GM12801 (cell line): ENCODE results near the gene NRXN3.

Source experiments
- CTCF ChIP-seq: IDR thresholded peaks from one replicate; pipeline ENCODE4 v1.5.1; 2011; ENCODE audit warnings: control low read depth; ENCODE audit not compliant: insufficient read length; ENCODE audit errors: extremely low read depth

The NRXN3 gene

DNA sequence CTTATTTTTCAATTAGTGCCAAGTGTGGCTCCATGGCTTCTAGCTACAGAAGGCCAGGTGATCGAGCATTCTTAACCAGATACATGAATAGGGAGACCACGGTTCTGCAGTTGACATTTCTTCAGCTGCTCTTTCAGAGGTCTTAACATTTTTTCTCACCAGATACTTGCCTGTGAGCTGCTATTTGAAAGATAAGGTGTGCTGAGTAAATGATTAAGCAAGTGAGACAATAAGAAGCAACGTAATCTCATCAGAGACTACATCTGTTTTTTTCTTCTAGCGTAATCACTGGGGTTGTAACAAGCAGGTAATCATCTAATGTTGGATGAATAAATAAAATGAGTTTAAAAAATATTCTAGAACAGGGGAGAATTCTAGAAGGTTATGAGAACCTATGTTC is 1128.2 kb downstream of the NRXN3 start:
- no peak for TF ChIP-seq CTCF

DNA sequence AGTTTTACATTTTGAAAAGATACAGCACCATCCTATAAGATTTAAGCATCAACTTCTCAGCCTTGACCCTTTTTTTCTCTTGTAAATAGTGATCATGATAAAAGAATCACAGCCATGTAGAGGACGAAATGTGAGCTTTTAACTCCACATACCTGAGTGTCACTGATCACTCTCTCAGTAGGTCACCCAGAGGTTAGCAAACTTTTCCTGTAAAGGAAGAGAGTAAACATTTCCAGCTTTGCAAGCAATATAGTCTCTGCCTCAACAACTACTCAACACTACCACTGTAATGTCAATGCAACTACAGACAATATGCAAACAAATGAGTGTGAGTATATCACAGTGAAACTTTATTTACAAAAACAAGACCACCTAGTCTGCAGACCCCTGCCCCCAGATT is 1129.0 kb downstream of the NRXN3 start:
- no peak for TF ChIP-seq CTCF

DNA sequence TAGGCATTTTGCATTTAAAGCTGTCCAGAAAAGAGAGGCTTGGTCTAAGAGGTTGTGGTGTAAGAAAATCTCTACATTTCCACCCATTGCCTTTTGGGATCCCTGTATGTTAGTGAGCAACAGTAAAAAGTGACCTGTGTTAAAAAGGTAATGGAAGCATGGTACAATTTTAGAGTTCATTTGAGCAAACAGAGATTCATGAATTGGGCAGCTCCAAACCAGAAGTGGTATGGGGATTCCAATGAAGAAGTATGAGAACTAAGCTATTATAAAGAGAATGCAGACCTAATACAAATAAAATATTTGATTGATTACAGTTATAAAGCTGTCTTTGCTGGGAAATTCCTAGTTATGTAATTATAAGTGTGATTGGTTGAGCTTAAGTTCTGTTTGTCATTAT is 1134.1 kb downstream of the NRXN3 start:
- no peak for TF ChIP-seq CTCF

GRCh38 chr14:79306546-79306945 is 1136.4 kb downstream of the NRXN3 start:
- no peak for TF ChIP-seq CTCF

DNA sequence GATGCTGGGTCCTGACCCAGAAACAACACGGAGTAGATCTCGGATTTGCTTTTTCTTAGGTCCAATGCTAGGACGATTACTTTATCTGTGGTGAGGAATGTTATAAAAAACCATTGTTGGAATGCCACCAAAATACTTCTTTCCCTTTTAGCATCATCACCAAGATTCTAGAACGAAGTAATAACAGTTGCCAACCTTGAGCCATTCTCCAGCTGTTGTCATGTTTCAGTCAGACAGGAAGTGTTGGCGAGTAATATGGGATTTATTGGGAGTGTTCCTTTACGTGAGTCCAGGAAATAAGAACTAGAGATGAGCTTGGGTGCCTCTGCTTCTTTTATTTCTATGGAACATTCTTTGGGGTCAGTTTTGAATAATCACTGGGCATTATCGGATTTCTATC is 1148.2 kb downstream of the NRXN3 start:
- TF ChIP-seq CTCF, result no peak

- TF ChIP-seq CTCF, result no peak
Observed at GRCh38 chr14:79320561-79320960, 1150.4 kb downstream of the NRXN3 start.

- TF ChIP-seq CTCF, result no peak
Observed at GRCh38 chr14:79321070-79321469, 1150.9 kb downstream of the NRXN3 start.

DNA sequence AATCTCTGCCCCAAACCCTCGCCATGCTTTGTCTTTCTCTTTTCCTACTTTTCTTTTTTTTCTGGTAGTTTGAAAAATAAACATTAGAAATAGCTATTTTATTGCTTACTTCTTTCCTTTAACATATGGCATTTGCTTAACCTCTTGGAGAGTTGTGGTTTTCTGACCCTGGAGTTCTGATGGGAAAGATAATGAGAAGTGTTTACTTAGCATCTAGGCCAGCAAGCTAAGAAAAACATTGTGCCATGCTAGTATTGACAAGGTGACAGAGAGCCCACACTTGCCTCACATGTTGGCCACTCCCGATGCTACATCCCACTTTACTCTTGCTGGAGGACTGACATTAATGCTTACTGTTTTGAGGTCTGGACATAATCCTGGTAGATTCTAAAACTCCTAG is 1154.9 kb downstream of the NRXN3 start:
- no peak for TF ChIP-seq CTCF
